ENCODE data around the gene STPG3.

Gene STPG3

GRCh38 chr9:137281345-137282116, 30.4 kb downstream of the STPG3 start:
- DNase-seq: no peak

GRCh38 chr9:137286975-137287383, 35.9 kb downstream of the STPG3 start:
- DNase-seq: peak; percentile 44

- DNase-seq: no peak
Observed at GRCh38 chr9:137293094-137293481, 42.0 kb downstream of the STPG3 start.

- DNase-seq: no peak
Observed at GRCh38 chr9:137293482-137294090, 42.5 kb downstream of the STPG3 start.

GRCh38 chr9:137294091-137294680, 43.1 kb downstream of the STPG3 start:
- DNase-seq: peak; percentile 91

- DNase-seq: peak; percentile 49
Observed at GRCh38 chr9:137294681-137295237, 43.7 kb downstream of the STPG3 start.

GRCh38 chr9:137295238-137295811, 44.2 kb downstream of the STPG3 start:
- no peak for DNase-seq

- DNase-seq: no peak
Observed at GRCh38 chr9:137295849-137296669, 45.0 kb downstream of the STPG3 start.

GRCh38 chr9:137296670-137297664, 45.9 kb downstream of the STPG3 start:
- DNase-seq: no peak

- DNase-seq: no peak
Observed at GRCh38 chr9:137297966-137298365, 46.9 kb downstream of the STPG3 start.

- no peak for DNase-seq
Observed at GRCh38 chr9:137298401-137299202, 47.5 kb downstream of the STPG3 start.

GRCh38 chr9:137299203-137299565, 48.1 kb downstream of the STPG3 start:
- no peak for DNase-seq

GRCh38 chr9:137299938-137300337, 48.9 kb downstream of the STPG3 start:
- DNase-seq: peak; percentile 12

- no peak for DNase-seq
Observed at GRCh38 chr9:137300567-137301080, 49.5 kb downstream of the STPG3 start.

GRCh38 chr9:137301081-137301947, 50.2 kb downstream of the STPG3 start:
- peak; percentile 30 for DNase-seq

- DNase-seq: peak; percentile 75
Observed at GRCh38 chr9:137302118-137302448, 51.0 kb downstream of the STPG3 start, which contains the start of gene NRARP. TSS of gene NRARP (minus strand) at chr9:137302271. CDS start at chr9:137301928, 343 bp downstream.

GRCh38 chr9:137302449-137303150, 51.5 kb downstream of the STPG3 start:
- DNase-seq: peak; percentile 74
